ENCODE data around the gene RDH16. TPM values are rescaled to one million over a fixed set of nuclear protein-coding genes. Genes with fewer than 3 reads are reported as not detected.

Gene RDH16
- polyA plus RNA-seq, 3 donors: 0.47 TPM; not detected in 2

- WGBS (ENCODE audit: insufficient coverage): no CpG with 5 or more reads among the region's 2 CpGs
- Mint-ChIP-seq H3K4me3 (no peak overlapping the region), H3K9me3 (peaks cover 0 to 7% (median 0%) of the 10 kb centered on the region in 7 donors), H3K27me3 (ENCODE audit: low read depth in 3 of 3) (peaks cover 2 to 6% (median 2%) of the 10 kb centered on the region in 3 donors), H3K4me1 (peaks cover 35% of the 10 kb centered on the region), H3K36me3 (no peaks in the 10 kb centered on the region), H3K27ac (no peak overlapping the region)
- TF ChIP-seq CTCF (IDR thresholded peaks at IDR 0.05): no peak
- H3K9ac ChIP-seq (ENCODE audit: insufficient read depth, low read length, poor library complexity, severe bottlenecking): no peak overlapping the region
- H3K4me1 ChIP-seq (ENCODE audit: control insufficient read depth in 1 of 2, insufficient read depth in 2 of 2, low read length in 2 of 2): peaks cover 27 to 36% of the 10 kb centered on the region in 2 donors
- H4K20me1 ChIP-seq (ENCODE audit: insufficient read depth, low read length): no peaks in the 10 kb centered on the region
- H3K27ac ChIP-seq (ENCODE audit: low read depth in 1 of 2, low read length in 2 of 2): no peak overlapping the region
- H3K27me3 ChIP-seq (ENCODE audit: control insufficient read depth in 2 of 2, insufficient read depth in 2 of 2, low read length in 2 of 2): no peaks in the 10 kb centered on the region
- no peaks in the 10 kb centered on the region for H3K79me2 ChIP-seq (ENCODE audit: insufficient read depth, low read length)
- no peak overlapping the region for H2AFZ ChIP-seq (ENCODE audit: insufficient read depth, low read depth, low read length, poor library complexity, severe bottlenecking)
- no peak for DNase-seq
- H3K36me3 ChIP-seq (replicated peaks in 1 of 2; ENCODE audit: control insufficient read depth in 1 of 2, insufficient read depth in 2 of 2, low read length in 2 of 2): no peaks in the 10 kb centered on the region
- H3K9me3 ChIP-seq (replicated peaks in 1 of 2; ENCODE audit: control insufficient read depth in 1 of 2, insufficient read depth in 1 of 2, low read length in 2 of 2): no peaks in the 10 kb centered on the region
- no peak overlapping the region for H3K4me3 ChIP-seq (replicated peaks in 1 of 3; ENCODE audit: low read depth in 2 of 3, low read length in 3 of 3)
- intact Hi-C loops (cut with micrococcal nuclease): no loop called here
- H3K4me2 ChIP-seq (replicated peaks; ENCODE audit: extremely low read depth, low read length, poor library complexity, severe bottlenecking): no peak overlapping the region
Measured at GRCh38 chr12:56935752-56936151, 21.7 kb downstream of the RDH16 start.

- peaks cover 27 to 36% of the 10 kb centered on the region in 2 donors for H3K4me1 ChIP-seq (ENCODE audit: control insufficient read depth in 1 of 2, insufficient read depth in 2 of 2, low read length in 2 of 2)
- Mint-ChIP-seq H3K4me3 (no peak overlapping the region), H3K4me1 (peaks cover 40% of the 10 kb centered on the region), H3K27ac (no peak overlapping the region), H3K27me3 (ENCODE audit: low read depth in 3 of 3) (peaks cover 2 to 6% (median 2%) of the 10 kb centered on the region in 3 donors), H3K36me3 (no peaks in the 10 kb centered on the region), H3K9me3 (peaks cover 0 to 7% (median 0%) of the 10 kb centered on the region in 7 donors)
- WGBS (ENCODE audit: insufficient coverage): 100% methylated on average over 1 of the region's 2 CpGs
- H2AFZ ChIP-seq (ENCODE audit: insufficient read depth, low read depth, low read length, poor library complexity, severe bottlenecking): no peak overlapping the region
- DNase-seq: no peak
- H3K4me3 ChIP-seq (replicated peaks in 1 of 3; ENCODE audit: low read depth in 2 of 3, low read length in 3 of 3): no peak overlapping the region
- H4K20me1 ChIP-seq (ENCODE audit: insufficient read depth, low read length): no peaks in the 10 kb centered on the region
- TF ChIP-seq CTCF (IDR thresholded peaks at IDR 0.05): no peak
- no peaks in the 10 kb centered on the region for H3K27me3 ChIP-seq (ENCODE audit: control insufficient read depth in 2 of 2, insufficient read depth in 2 of 2, low read length in 2 of 2)
- intact Hi-C loops (cut with micrococcal nuclease): no loop called here
- no peak overlapping the region for H3K27ac ChIP-seq (ENCODE audit: low read depth in 1 of 2, low read length in 2 of 2)
- H3K9me3 ChIP-seq (replicated peaks in 1 of 2; ENCODE audit: control insufficient read depth in 1 of 2, insufficient read depth in 1 of 2, low read length in 2 of 2): no peaks in the 10 kb centered on the region
- H3K4me2 ChIP-seq (replicated peaks; ENCODE audit: extremely low read depth, low read length, poor library complexity, severe bottlenecking): no peak overlapping the region
- no peak overlapping the region for H3K9ac ChIP-seq (ENCODE audit: insufficient read depth, low read length, poor library complexity, severe bottlenecking)
- H3K79me2 ChIP-seq (ENCODE audit: insufficient read depth, low read length): no peaks in the 10 kb centered on the region
- no peaks in the 10 kb centered on the region for H3K36me3 ChIP-seq (replicated peaks in 1 of 2; ENCODE audit: control insufficient read depth in 1 of 2, insufficient read depth in 2 of 2, low read length in 2 of 2)
Measured at GRCh38 chr12:56935157-56935556, 22.3 kb downstream of the RDH16 start.

Data from CD14-positive monocyte (primary cell).